Myocyte (in vitro differentiated cells): ENCODE data around the gene NINL. TPM values are rescaled to one million over a fixed set of nuclear protein-coding genes. Genes with fewer than 3 reads are reported as not detected.
A peak's percentile ranks its signal among the peaks of the same experiment; 100 is the strongest.
"Not testable (repeated sequence)": the region's sequence is repeated elsewhere in the genome, so short reads cannot be mapped to it uniquely, and the experiment has no call there.

Experiments
- DNase-seq: peaks from one replicate; pipeline ENCODE4 v3.0.0-alpha.2; 2012; ENCODE audit warnings: low read depth
- total RNA-seq: library from RNA; depleted of rRNA; stranded (reverse); fragments of >200 nt; gene quantifications from 2 replicates; pipeline ENCODE4 v1.2.3, GENCODE V29; 2014

The NINL gene
- total RNA-seq, 1 donor from 2014 or later, result 4.7 TPM

- DNase-seq, result no peak
Measured at GRCh38 chr20:25487306-25487705, 98.0 kb downstream of the NINL start.

DNA sequence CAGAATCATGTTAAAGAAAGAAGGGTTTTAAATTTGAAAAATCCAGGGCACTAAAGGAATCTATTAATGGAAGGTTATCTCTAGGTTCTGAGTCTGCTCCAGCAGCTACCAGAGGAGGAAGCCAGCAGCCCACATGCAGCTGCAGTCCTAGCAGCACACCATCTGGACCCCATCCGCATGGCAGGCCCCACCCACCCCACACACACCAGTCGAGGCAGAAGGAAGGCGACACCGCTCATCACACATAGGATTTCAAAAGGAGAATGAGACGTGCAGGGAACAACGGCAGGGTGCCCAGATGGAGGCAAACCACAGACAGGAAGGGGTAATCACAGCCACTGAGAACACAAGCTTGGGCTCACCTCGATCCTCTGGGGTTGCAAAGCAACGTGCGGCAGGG lies 99.0 kb downstream of the NINL start:
- peak; percentile 37 for DNase-seq

DNA sequence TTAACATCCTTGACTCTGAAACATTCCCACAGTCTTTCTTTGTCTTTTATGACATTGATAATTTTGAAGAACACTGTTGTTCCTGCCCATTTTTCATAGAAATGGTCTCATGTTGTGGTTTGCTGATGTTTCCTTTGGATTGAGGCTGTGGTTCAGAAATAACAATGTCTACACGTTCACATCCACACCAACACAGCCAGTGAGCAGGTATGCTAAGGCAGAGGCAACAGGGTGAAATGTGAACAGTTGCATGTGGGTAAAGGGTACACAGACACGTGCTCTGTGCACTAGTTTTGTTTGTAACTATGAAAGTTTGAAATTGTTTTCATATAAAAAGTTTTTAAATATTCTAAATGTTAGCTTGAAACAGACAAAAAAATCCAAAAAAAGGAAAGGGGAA lies 99.5 kb downstream of the NINL start:
- DNase-seq, result no peak

DNA sequence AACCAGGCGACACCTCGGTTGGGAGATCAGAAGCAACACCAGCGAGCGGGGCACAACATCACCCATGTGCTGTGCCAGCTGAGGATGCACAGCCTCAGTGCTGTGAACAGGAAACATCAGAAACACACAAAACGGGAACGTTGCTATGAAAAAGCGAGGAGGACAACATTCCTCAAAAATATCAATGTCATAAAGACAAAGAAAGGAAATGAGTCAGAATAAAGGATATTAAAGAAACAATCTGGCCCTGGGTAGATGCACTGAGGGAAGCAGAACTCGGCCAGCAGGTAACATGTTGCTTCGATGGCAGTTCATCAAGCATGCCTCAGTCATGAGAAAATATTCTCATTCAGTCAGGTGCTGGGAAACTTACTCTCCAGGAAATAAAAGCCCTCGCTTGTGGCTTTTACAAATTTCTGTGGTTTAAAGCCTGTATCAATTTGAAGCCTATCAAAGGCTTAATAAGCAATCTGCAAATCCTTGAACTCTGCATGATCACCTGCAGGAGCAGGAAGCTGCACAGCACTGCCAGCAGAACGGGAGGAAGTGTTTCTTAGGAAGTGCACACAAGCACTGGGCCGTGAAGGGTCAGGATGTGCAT lies 100.3 kb downstream of the NINL start:
- no peak for DNase-seq

DNA sequence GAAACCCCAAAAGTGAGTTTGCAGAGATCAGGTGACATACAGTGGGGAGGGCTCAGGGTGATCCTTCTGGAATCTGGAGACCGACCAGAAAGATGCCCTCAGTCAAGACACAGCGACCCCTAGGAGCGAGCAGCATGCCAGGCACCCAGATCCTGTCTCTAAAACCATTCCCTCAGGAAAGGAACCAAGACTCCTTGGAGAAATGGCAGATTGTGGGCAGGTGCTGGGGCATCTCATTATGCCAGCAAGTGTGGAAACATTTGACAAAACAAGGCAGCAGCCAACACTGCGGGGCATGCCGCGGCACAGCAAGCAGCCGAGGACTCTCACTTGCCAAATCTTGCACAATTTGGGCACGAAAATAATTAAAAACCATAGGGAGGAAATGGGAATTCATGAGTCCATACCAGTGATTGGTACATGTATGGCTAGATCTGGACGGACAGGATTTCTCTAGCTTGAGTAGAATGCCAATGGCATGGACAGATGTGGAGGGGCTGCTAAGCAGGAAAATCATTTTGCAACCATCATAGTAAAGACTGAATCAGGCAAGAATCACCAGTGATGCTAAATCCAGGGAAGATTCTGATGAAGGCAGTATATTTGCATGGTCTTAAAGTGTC lies 101.0 kb downstream of the NINL start:
- no peak for DNase-seq

- DNase-seq, result no peak
Measured at GRCh38 chr20:25483431-25484132, 101.7 kb downstream of the NINL start.

DNA sequence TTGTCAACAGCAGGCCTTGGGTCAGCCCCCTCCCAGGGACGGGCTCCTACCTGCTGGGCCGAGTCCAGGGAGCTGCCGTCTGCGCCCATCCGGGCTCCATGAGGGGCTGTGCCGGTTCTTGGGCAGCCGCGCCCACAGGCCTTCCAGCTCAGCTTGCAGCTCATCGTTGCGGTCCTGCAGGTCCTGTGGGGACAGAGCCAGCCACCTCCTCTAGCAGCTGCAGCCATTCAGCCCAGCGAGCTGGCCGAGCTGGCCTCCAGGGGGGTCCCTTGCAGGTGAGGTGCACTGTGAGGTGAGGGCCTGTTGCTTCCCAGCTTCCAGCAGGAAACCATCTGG lies 103.4 kb downstream of the NINL start:
- no peak for DNase-seq

GRCh38 chr20:25481235-25481917 lies 104.0 kb downstream of the NINL start:
- DNase-seq, result no peak

DNA sequence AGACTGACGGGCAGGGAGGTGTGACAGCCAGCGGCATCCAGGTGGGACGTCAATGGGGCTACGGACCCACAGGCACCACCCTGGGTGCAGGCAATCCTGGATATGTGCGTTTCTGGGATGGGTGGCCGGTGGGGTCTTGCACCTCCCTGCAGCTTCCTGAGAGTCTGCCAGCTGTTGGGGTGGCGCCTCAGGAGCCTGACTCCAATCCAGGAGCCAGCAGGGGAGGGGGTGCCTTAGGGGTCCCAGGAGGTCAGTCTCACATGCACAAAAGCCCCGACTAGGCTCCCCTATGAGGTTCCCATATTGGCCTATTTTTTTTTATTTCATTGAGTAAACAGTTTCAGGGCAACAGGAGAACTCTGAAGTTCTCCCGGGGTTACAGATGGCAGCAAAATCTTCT lies 104.5 kb downstream of the NINL start:
- no peak for DNase-seq

DNA sequence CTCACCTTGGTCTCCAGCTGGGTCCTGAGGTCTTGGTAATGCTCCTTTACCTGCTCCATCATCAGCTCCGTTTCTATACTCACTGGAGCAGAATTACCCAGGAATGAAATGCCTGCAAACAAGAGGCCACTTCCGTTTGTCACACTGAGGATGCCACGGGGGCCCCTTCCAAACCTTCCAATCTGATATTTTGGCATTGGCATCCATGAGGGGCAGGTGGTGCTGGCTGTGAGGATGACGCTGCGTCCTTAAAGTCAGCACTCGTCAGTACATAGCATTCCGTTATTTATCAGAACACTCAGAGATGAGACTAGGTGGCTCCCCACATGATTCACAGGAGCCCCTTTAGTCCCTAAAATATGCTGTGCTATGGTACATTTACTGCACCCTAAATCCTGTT lies 105.2 kb downstream of the NINL start:
- no peak for DNase-seq

- no peak for DNase-seq
Measured at GRCh38 chr20:25479638-25480037, 105.7 kb downstream of the NINL start.

DNA sequence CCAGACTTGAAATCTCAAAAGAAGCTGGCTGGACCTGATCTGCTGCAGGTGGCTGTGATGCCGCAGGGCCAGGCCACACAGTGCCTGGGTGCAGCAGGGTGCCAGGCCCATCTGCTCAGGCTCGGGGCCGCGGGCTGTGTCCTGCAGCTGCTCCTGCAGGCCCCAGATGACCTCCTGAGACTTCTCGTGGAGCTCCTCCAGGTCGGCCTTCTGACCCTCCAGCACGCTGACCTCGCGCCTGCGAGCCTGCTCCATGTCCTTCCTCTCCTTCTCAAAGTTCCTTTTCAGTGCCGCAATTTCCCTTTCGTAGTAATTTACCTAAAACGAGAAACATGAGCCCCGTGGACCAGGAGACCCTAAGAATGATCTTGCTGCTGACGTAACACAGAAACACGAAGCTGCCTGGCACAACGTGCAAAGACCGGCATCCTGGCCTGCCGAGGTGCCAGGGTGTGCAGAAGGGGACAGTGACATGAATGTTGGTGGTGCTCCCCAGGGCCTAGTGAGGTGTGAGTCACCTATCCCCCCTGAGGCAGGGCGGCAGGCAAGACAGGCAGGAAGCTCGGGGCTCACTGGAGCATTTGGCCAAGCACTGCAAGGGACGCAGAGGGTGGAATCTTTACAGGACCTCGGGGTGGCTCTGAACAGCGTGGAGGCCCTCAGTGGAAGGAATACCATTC lies 106.3 kb downstream of the NINL start:
- no peak for DNase-seq

- no peak for DNase-seq
Measured at GRCh38 chr20:25477014-25477882, 108.1 kb downstream of the NINL start.

DNA sequence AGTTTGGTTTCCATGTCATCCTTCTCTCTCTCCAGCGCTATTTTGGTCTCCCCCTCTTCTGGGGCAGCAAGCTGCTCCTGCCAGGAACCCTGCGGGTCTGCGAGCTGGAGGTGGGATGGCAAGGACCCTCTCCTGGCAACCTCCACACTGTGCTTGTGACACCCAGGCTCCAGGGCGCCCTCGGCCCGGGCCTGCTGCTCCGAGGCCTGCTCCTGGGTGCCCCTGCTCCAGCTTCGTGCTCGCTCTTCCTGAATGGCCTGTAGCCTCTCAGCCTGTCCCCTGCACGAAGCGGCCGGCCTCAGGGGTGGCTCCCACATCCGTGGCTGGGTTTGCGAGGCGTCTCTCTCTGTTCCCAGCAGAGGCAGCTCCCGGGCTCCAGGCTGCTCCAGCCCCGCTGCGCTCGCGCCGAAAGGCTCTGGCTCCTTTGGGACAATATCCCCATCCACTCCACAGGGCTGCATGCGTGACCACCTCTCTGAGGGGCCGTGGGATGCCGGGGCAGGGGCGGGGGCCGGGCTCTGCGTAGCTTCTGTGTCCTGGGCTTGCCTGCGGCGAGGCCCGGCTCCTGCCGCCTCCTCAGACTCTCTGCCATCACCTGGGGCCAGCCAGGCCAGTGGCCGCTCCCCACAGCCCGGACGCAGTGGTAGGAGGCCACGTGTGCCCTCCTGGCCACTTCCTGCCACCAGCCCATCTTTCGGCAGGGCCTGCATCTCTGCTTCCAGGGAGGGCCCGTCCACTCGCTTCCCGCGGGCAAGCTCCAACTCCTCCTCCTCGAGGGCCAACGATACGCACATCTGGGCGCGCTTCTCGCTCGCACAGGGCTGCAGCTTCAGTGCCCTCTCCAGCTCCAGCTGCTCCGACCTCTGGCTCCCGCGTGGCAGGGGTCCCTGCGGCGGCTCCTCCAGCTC lies 109.0 kb downstream of the NINL start:
- DNase-seq, result no peak

DNA sequence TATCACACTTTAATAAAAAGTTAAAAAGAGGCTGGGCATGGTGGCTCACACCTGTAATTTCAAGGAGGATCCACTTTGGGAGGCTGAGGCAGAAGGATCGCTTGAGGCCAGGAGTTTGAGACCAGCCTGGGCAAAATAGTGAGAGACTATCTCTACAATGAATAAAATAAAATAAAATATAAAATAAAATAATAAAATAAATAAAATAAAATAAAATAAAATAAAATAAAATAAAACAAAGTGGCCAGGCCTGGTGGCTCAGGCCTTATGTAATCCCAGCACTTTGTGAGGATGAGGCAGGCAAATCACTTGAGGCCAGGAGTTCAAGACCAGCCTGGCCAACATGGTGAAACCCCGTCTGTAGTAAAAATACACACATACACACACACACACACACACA lies 112.0 kb downstream of the NINL start:
- not testable (repeated sequence) for DNase-seq

GRCh38 chr20:25471020-25471419 lies 114.3 kb downstream of the NINL start:
- no peak for DNase-seq

GRCh38 chr20:25470045-25470444 lies 115.3 kb downstream of the NINL start:
- no peak for DNase-seq

DNA sequence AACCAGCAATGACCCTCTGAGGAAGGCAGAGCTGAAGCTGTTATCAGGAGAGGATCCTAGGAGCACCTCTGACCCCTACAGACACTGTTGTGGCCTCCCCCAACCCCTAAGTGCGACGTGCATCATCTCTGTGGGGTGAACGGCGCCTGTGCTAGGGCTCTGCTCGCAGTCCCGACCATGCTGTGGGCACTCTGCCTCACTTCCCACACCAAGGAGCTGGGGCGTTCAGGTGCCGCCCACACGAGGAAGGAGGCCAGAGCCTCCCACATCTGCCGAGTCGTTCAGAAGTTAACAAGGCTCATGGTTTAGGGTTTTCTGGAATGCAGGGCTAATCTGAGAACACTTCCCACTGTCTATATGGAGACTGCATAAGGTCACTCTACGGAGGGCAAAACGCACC lies 115.8 kb downstream of the NINL start:
- no peak for DNase-seq
